Smooth muscle cell (in vitro differentiated cells): ENCODE data around the gene PSMB2. TPM values are rescaled to one million over a fixed set of nuclear protein-coding genes. Genes with fewer than 3 reads are reported as not detected.

Experiments used
- DNase-seq: peaks from one replicate; lab custom pipeline; 2025; ENCODE audit not compliant: unreplicated experiment; lab: John Stamatoyannopoulos, UW
- H2AFZ ChIP-seq: fragments of 200-600 bp; sonication (generic); 2 replicates; pipeline ENCODE4 v1.6.0; 2016; ENCODE audit warnings: antibody characterized with exemption, low read depth, mild to moderate bottlenecking
- H3F3A ChIP-seq: fragments of 200-600 bp; sonication (generic); 2 replicates; pipeline ENCODE4 v1.6.0; 2017; ENCODE audit warnings: antibody characterized with exemption, low read depth
- H3K27ac ChIP-seq: fragments of 200-600 bp; sonication (generic); 2 replicates; pipeline ENCODE4 v1.5.1; 2016; ENCODE audit warnings: low read depth, mild to moderate bottlenecking
- H3K27me3 ChIP-seq: fragments of 200-600 bp; sonication (generic); 2 replicates; pipeline ENCODE4 v1.6.1; 2016; ENCODE audit warnings: low read depth, mild to moderate bottlenecking
- H3K36me3 ChIP-seq: fragments of 200-600 bp; sonication (generic); 2 replicates; pipeline ENCODE4 v1.5.1; 2016; ENCODE audit warnings: low read depth
- H3K4me1 ChIP-seq: fragments of 200-600 bp; sonication (generic); 2 replicates; pipeline ENCODE4 v1.5.1; 2016; ENCODE audit warnings: low read depth
- H3K4me2 ChIP-seq: fragments of 200-600 bp; sonication (generic); 2 replicates; pipeline ENCODE4 v1.6.0; 2016; ENCODE audit warnings: mild to moderate bottlenecking
- H3K4me3 ChIP-seq: fragments of 200-600 bp; sonication (generic); 2 replicates; pipeline ENCODE4 v1.5.1; 2016; ENCODE audit warnings: mild to moderate bottlenecking
- H3K79me2 ChIP-seq: fragments of 200-600 bp; sonication (generic); 2 replicates; pipeline ENCODE4 v1.6.0; 2016; ENCODE audit warnings: low read depth, mild to moderate bottlenecking
- H3K9ac ChIP-seq: fragments of 200-600 bp; sonication (generic); 2 replicates; pipeline ENCODE4 v1.6.0; 2016; ENCODE audit warnings: low read depth
- H3K9me3 ChIP-seq: fragments of 200-600 bp; sonication (generic); replicated peaks from 2 replicates; pipeline ENCODE4 v1.5.1; 2016; ENCODE audit warnings: low read depth
- H4K20me1 ChIP-seq: fragments of 200-600 bp; sonication (generic); 2 replicates; pipeline ENCODE4 v1.6.0; 2016; ENCODE audit warnings: low read depth
- WGBS: methylation state at CpG from one replicate; pipeline ENCODE4 v1.1.7; 2016; ENCODE audit warnings: low lambda C conversion rate; 5-methylcytosine and 5-hydroxymethylcytosine counted together
- polyA plus RNA-seq: library from polyadenylated mRNA; unstranded; fragments of >200 nt; fragmentation: Nextera tagmentation; extraction: Ambion mirVana; gene quantifications from 2 replicates; pipeline ENCODE4 v1.2.1, GENCODE V29; 2016
- total RNA-seq: library from RNA; depleted of rRNA; stranded (reverse); fragments of >200 nt; gene quantifications from 2 replicates; pipeline ENCODE4 v1.2.3, GENCODE V29; 2014
- TF ChIP-seq, protein P1 (sequence below): fragments of 200-600 bp; sonication (generic); IDR thresholded peaks from 2 replicates; pipeline ENCODE4 v1.5.1; 2017; ENCODE audit warnings: borderline replicate concordance, mild to moderate bottlenecking, antibody characterized with exemption; ENCODE audit not compliant: insufficient read depth, poor library complexity, severe bottlenecking

PSMB2 gene
- total and polyA plus RNA-seq, 2 experiments from 2014 or later, result 51.6 to 110 TPM

- no peak overlapping the region for H3K9ac ChIP-seq
- 71% methylated on average over 3 of the region's 3 CpGs for WGBS
- TF ChIP-seq, protein P1, sequence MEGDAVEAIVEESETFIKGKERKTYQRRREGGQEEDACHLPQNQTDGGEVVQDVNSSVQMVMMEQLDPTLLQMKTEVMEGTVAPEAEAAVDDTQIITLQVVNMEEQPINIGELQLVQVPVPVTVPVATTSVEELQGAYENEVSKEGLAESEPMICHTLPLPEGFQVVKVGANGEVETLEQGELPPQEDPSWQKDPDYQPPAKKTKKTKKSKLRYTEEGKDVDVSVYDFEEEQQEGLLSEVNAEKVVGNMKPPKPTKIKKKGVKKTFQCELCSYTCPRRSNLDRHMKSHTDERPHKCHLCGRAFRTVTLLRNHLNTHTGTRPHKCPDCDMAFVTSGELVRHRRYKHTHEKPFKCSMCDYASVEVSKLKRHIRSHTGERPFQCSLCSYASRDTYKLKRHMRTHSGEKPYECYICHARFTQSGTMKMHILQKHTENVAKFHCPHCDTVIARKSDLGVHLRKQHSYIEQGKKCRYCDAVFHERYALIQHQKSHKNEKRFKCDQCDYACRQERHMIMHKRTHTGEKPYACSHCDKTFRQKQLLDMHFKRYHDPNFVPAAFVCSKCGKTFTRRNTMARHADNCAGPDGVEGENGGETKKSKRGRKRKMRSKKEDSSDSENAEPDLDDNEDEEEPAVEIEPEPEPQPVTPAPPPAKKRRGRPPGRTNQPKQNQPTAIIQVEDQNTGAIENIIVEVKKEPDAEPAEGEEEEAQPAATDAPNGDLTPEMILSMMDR, result no peak
- H3K4me1 ChIP-seq, result no peaks in the 10 kb centered on the region
- no peak overlapping the region for H3K4me3 ChIP-seq
- H4K20me1 ChIP-seq, result no peaks in the 10 kb centered on the region
- H3K79me2 ChIP-seq, result no peaks in the 10 kb centered on the region
- H3K4me2 ChIP-seq, result no peak overlapping the region
- no peaks in the 10 kb centered on the region for H3K27me3 ChIP-seq
- H3K36me3 ChIP-seq, result no peaks in the 10 kb centered on the region
- no peak overlapping the region for H3K27ac ChIP-seq
- no peaks in the 10 kb centered on the region for H3K9me3 ChIP-seq
- H2AFZ ChIP-seq, result no peak overlapping the region
- no peaks in the 10 kb centered on the region for H3F3A ChIP-seq
- no peak for DNase-seq
Measured at GRCh38 chr1:35599411-35599810, 41.9 kb downstream of the PSMB2 start.

GRCh38 chr1:35598895-35599294 lies 42.4 kb downstream of the PSMB2 start:
- H3K27me3 ChIP-seq, result no peaks in the 10 kb centered on the region
- WGBS, result 64% methylated on average over 2 of the region's 2 CpGs
- H3K4me3 ChIP-seq, result no peak overlapping the region
- H3K4me1 ChIP-seq, result no peaks in the 10 kb centered on the region
- no peaks in the 10 kb centered on the region for H4K20me1 ChIP-seq
- no peak for DNase-seq
- no peaks in the 10 kb centered on the region for H3K36me3 ChIP-seq
- H3K79me2 ChIP-seq, result no peaks in the 10 kb centered on the region
- H3K9ac ChIP-seq, result no peak overlapping the region
- H2AFZ ChIP-seq, result no peak overlapping the region
- H3F3A ChIP-seq, result no peaks in the 10 kb centered on the region
- H3K4me2 ChIP-seq, result no peak overlapping the region
- no peak overlapping the region for H3K27ac ChIP-seq
- TF ChIP-seq, protein P1, result no peak
- no peaks in the 10 kb centered on the region for H3K9me3 ChIP-seq

DNA sequence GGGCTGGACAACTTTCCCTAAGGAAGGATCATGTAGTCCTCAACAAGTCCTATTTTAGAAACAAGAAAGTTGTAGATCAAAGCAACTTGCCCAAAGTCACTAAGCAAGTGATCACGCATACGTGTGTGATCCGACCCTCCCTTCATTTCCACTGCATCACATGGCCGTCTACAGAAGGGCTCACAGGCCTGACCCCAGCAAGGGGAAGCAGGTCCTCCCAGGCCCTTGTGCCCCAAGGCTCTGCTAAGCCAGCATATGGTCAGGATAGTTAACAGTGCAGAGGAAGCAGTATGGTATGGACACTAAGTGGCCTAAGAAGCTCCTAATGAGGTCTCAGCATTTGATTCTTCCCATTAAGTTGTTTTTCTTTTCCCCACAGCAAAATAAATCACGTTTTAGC lies 43.5 kb downstream of the PSMB2 start:
- TF ChIP-seq, protein P1, result no peak
- 85% methylated on average over 5 of the region's 5 CpGs for WGBS
- DNase-seq, result no peak
- H3K4me2 ChIP-seq, result no peak overlapping the region
- H4K20me1 ChIP-seq, result no peaks in the 10 kb centered on the region
- H3K27ac ChIP-seq, result no peak overlapping the region
- no peak overlapping the region for H3K9ac ChIP-seq
- H3K36me3 ChIP-seq, result no peaks in the 10 kb centered on the region
- H2AFZ ChIP-seq, result no peak overlapping the region
- H3K79me2 ChIP-seq, result no peaks in the 10 kb centered on the region
- no peaks in the 10 kb centered on the region for H3F3A ChIP-seq
- H3K4me1 ChIP-seq, result no peaks in the 10 kb centered on the region
- H3K27me3 ChIP-seq, result no peaks in the 10 kb centered on the region
- no peak overlapping the region for H3K4me3 ChIP-seq
- no peaks in the 10 kb centered on the region for H3K9me3 ChIP-seq

DNA sequence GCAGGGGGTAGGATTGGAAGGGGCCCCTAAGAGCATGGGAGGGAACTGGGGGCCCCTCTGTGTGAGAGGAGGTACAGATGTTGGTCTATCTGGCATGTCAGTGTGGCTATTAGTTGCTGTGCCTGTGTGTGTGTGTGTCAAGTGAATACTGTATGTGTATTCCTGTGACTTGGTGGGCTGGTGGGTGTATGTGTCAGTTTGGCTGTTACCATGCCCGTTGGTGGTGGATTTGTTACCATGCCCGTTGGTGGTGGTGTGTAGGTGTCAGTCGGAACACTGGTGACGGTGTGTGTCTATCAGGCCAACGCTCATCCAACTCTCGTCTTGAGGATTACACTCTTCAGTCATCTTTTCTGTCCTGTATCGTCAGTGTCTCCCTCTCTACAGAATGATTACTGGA lies 45.6 kb downstream of the PSMB2 start:
- Histone ChIP-seq H3K27me3 (no peaks in the 10 kb centered on the region), H3K27ac (no peak overlapping the region), H3K9ac (no peak overlapping the region), H2AFZ (no peak overlapping the region), H3K4me2 (no peak overlapping the region), H3K79me2 (no peaks in the 10 kb centered on the region), H3F3A (no peaks in the 10 kb centered on the region), H4K20me1 (no peaks in the 10 kb centered on the region), H3K9me3 (no peaks in the 10 kb centered on the region), H3K4me1 (no peaks in the 10 kb centered on the region), H3K36me3 (no peaks in the 10 kb centered on the region), H3K4me3 (no peak overlapping the region)
- WGBS, result 95% methylated on average over 7 of the region's 7 CpGs
- TF ChIP-seq, protein P1, result no peak
- no peak for DNase-seq
